Endothelial cell of umbilical vein (primary cell): Measurements from ENCODE around the gene STT3B. TPM values are rescaled to one million over a fixed set of nuclear protein-coding genes. Genes with fewer than 3 reads are reported as not detected.

Experiments used
- BruUV-seq: library from RNA; stranded (reverse); fragments of 400-500 nt; replicated peaks from 2 replicates; lab custom pipeline; 2021; lab: Mats Ljungman, UMichigan
- CTCF ChIA-PET: fragments of 300-600, 350-600 bp; sonication (Branson Sonifier 250); formaldehyde crosslinking; loops from one replicate; lab custom pipeline; 2021; ENCODE audit warnings: antibody characterized with exemption, inconsistent platforms; lab: Charles Lee
- POLR2A ChIA-PET: fragments of 300-600, 350-600 bp; sonication (Branson Sonifier 250); formaldehyde crosslinking; loops from one replicate; lab custom pipeline; 2021; ENCODE audit warnings: antibody characterized with exemption, inconsistent platforms; lab: Charles Lee
- DNase-seq: peaks from one replicate; pipeline ENCODE4 v3.0.0-alpha.2; 2011; ENCODE audit warnings: low read depth, low spot score
- FAIRE-seq: peaks from 2 replicates; lab custom pipeline; 2011; peaks lifted over from hg19 to GRCh38; lab: Jason Lieb, UNC
- H2AFZ ChIP-seq: 2 replicates; pipeline ENCODE4 v1.6.0; 2012; ENCODE audit warnings: low read depth, low read length, control low read depth, inconsistent platforms
- H3K27ac ChIP-seq: 2 replicates; pipeline ENCODE4 v1.5.1; 2011; ENCODE audit warnings: low read depth, mild to moderate bottlenecking, control low read depth, low read length, moderate library complexity; ENCODE audit not compliant: insufficient read depth
- H3K27me3 ChIP-seq, 2 experiments: 2 replicates each; pipeline versions ENCODE4 v1.6.0 to v1.6.1; 2011; ENCODE audit warnings: low read length in 2 of 2, mixed read lengths in 1 of 2; ENCODE audit not compliant: control insufficient read depth in 2 of 2, insufficient read depth in 2 of 2
- H3K36me3 ChIP-seq, 2 experiments: 2 replicates in 1 of 2; 3 replicates in 1 of 2; pipeline ENCODE4 v1.5.1; 2011; ENCODE audit warnings: low read length in 2 of 2, mild to moderate bottlenecking in 1 of 2, moderate library complexity in 1 of 2; ENCODE audit not compliant: control insufficient read depth in 2 of 2, insufficient read depth in 2 of 2; ENCODE audit errors: extremely low read depth in 1 of 2
- H3K4me1 ChIP-seq: 3 replicates; pipeline ENCODE4 v1.5.1; 2011; ENCODE audit warnings: mild to moderate bottlenecking, low read length; ENCODE audit not compliant: control insufficient read depth, insufficient read depth; ENCODE audit errors: extremely low read depth
- H3K4me2 ChIP-seq: 2 replicates; pipeline ENCODE4 v1.6.1; 2011; ENCODE audit warnings: low read length, control low read depth, mixed read lengths; ENCODE audit not compliant: insufficient read depth
- H3K4me3 ChIP-seq, 3 experiments: fragments of 200-600 bp in 1 of 3; sonication (generic), shearing (Covaris generic) in 1 of 3; replicated peaks in 1 of 3; 2 replicates each; pipeline ENCODE4 v1.5.1; 2011 to 2016; ENCODE audit warnings: control low read depth in 3 of 3, low read length in 3 of 3, mild to moderate bottlenecking in 2 of 3, inconsistent platforms in 1 of 3, low read depth in 1 of 3, moderate library complexity in 1 of 3; ENCODE audit not compliant: insufficient read depth in 1 of 3
- H3K79me2 ChIP-seq: 2 replicates; pipeline ENCODE4 v1.6.0; 2012; ENCODE audit warnings: low read length, inconsistent platforms; ENCODE audit not compliant: control insufficient read depth, insufficient read depth
- H3K9ac ChIP-seq: replicated peaks from 2 replicates; pipeline ENCODE3; 2011; ENCODE audit warnings: low read length, control low read depth; ENCODE audit not compliant: insufficient read depth; ENCODE audit errors: extremely low read depth
- H3K9me1 ChIP-seq: replicated peaks from 3 replicates; pipeline ENCODE4 v1.6.0; 2011; ENCODE audit warnings: mild to moderate bottlenecking, low read length; ENCODE audit not compliant: control insufficient read depth, insufficient read depth; ENCODE audit errors: extremely low read depth
- H3K9me3 ChIP-seq: replicated peaks from 2 replicates; pipeline ENCODE4 v1.5.1; 2012; ENCODE audit warnings: low read length, inconsistent platforms; ENCODE audit not compliant: control insufficient read depth, insufficient read depth
- H4K20me1 ChIP-seq: replicated peaks from 2 replicates; pipeline ENCODE3; 2011; ENCODE audit warnings: mild to moderate bottlenecking, low read length; ENCODE audit not compliant: control insufficient read depth, insufficient read depth; ENCODE audit errors: extremely low read depth
- CTCF ChIP-seq, 2 donors: IDR thresholded peaks; 1 replicate in 1 of 2; 2 replicates in 1 of 2; pipeline ENCODE4 v1.5.1; 2011; ENCODE audit warnings: low read length in 2 of 2, mild to moderate bottlenecking in 2 of 2, moderate library complexity in 2 of 2, control low read depth in 1 of 2, inconsistent platforms in 1 of 2, low read depth in 1 of 2; ENCODE audit not compliant: insufficient read depth in 1 of 2; ENCODE audit errors: extremely low read depth in 1 of 2
- EZH2 ChIP-seq: IDR thresholded peaks from 2 replicates; pipeline ENCODE4 v1.6.1; 2012; ENCODE audit warnings: borderline replicate concordance, low read depth, mild to moderate bottlenecking, moderate library complexity, low read length, inconsistent platforms; ENCODE audit not compliant: severe bottlenecking
- FOS ChIP-seq: IDR thresholded peaks from 2 replicates; pipeline ENCODE4 v1.6.1; 2011; ENCODE audit warnings: mild to moderate bottlenecking, low read length, moderate library complexity, borderline replicate concordance; ENCODE audit not compliant: insufficient read depth
- GATA2 ChIP-seq: IDR thresholded peaks from 2 replicates; pipeline ENCODE4 v1.7.0; 2011; ENCODE audit warnings: low read depth, mild to moderate bottlenecking, moderate library complexity, mixed read lengths, low read length; ENCODE audit not compliant: insufficient read length, insufficient read depth
- JUN ChIP-seq: IDR thresholded peaks from 2 replicates; pipeline ENCODE4 v1.6.1; 2011; ENCODE audit warnings: borderline replicate concordance, low read depth; ENCODE audit not compliant: insufficient read length, insufficient read depth
- MAX ChIP-seq: IDR thresholded peaks from 2 replicates; pipeline ENCODE4 v1.6.1; 2011; ENCODE audit not compliant: insufficient read depth, insufficient read length
- MYC ChIP-seq: IDR thresholded peaks from one replicate; pipeline ENCODE4 v1.6.1; 2011; ENCODE audit warnings: mild to moderate bottlenecking, low read depth, low read length
- POLR2A ChIP-seq: IDR thresholded peaks from 2 replicates; pipeline ENCODE4 v1.6.1; 2012; ENCODE audit warnings: low read depth, mild to moderate bottlenecking, control low read depth, low read length
- POLR2AphosphoS5 ChIP-seq: IDR thresholded peaks from 2 replicates; pipeline ENCODE4 v1.6.1; 2012; ENCODE audit warnings: low read depth, mild to moderate bottlenecking, control low read depth, low read length, moderate library complexity; ENCODE audit not compliant: insufficient read depth
- dilution Hi-C: fragments of 300-500 bp; cut with MboI; formaldehyde crosslinking; loops from one replicate; pipeline ENCODE4 v1.15.0; 2019; ENCODE audit warnings: low sequenced_read_pairs; ENCODE audit not compliant: extremely low pct_ligation_motif_present
- intact Hi-C: fragments of 100-400 bp; cut with micrococcal nuclease; formaldehyde crosslinking; loops from one replicate; pipeline ENCODE4 v1.10.0; 2022
- polyA plus RNA-seq, 4 experiments: library from polyadenylated mRNA; depleted of rRNA in 3 of 4; stranded (reverse) in 3 of 4; unstranded in 1 of 4; fragments of >200 nt; gene quantifications; 2 replicates each; pipeline versions ENCODE4 v1.2.1 to v1.2.3, GENCODE V29; 2011 to 2012; ENCODE audit warnings: missing spikeins in 1 of 4
- total RNA-seq: library from RNA; stranded (reverse); gene quantifications from 2 replicates; pipeline ENCODE4 v1.2.3, GENCODE V29; 2021

STT3B gene
- total and polyA plus RNA-seq, 2 donors (not counting 3 experiments of a cell fraction or from before 2014, with no cell fraction given) = 56.4 to 113 TPM

- no peak overlapping the region for H3K4me2 ChIP-seq
- ChIA-PET CTCF (interaction anchor here (1.0 to 1.6 kb wide), 2 partner anchors 9 to 29 kb away, joined by 3 to 6 read pairs; no protein-coding TSS in a partner anchor), POLR2A (no interaction called here)
- no peak overlapping the region for H3K9ac ChIP-seq
- intact Hi-C loops (no loop called here), dilution Hi-C loops (no loop called here)
- peaks cover 10% of the 10 kb centered on the region for H4K20me1 ChIP-seq
- DNase-seq = no peak
- no peak overlapping the region for H2AFZ ChIP-seq
- H3K36me3 ChIP-seq = no peaks in the 10 kb centered on the region
- BruUV-seq = no TSS peak
- no peaks in the 10 kb centered on the region for H3K9me1 ChIP-seq
- TF ChIP-seq MAX (no peak), POLR2A (no peak), FOS (no peak), MYC (no peak), JUN (no peak), EZH2 (no peak), CTCF (IDR thresholded peaks at IDR 0.05; ENCODE audit: extremely low read depth in 1 of 2, insufficient read depth in 1 of 2, low read depth in 1 of 2, low read length in 2 of 2) (no peak), GATA2 (no peak), POLR2AphosphoS5 (no peak)
- H3K79me2 ChIP-seq = peaks cover 85% of the 10 kb centered on the region
- no peaks in the 10 kb centered on the region for H3K9me3 ChIP-seq
- no peak overlapping the region for H3K4me3 ChIP-seq
- peaks cover 11% of the 10 kb centered on the region for H3K4me1 ChIP-seq
- H3K27ac ChIP-seq = no peak overlapping the region
- H3K27me3 ChIP-seq = no peaks in the 10 kb centered on the region
- FAIRE-seq = no peak
Measured at GRCh38 chr3:31536497-31536896, 3.8 kb downstream of the STT3B start.
